Kidney capillary endothelial cell (primary cell): ENCODE data around the gene LAMTOR4.
A peak's percentile ranks its signal among the peaks of the same experiment; 100 is the strongest.

Source experiments
- DNase-seq: peaks from one replicate; pipeline ENCODE4 v3.0.0-alpha.2; 2018; ENCODE audit warnings: low spot score

The LAMTOR4 gene

GRCh38 chr7:100148559-100149328, at the start of gene LAMTOR4:
Gene LAMTOR4, plus strand, starts transcription at chr7:100148918. Its CDS starts 55 bp downstream, at chr7:100148973.
- peak; percentile 97 for DNase-seq

GRCh38 chr7:100099452-100099851, 49.3 kb upstream of the LAMTOR4 start:
- DNase-seq = no peak

- DNase-seq = peak; percentile 90
Measured at GRCh38 chr7:100100420-100101015, 48.2 kb upstream of the LAMTOR4 start.

- peak; percentile 97 for DNase-seq
Measured at GRCh38 chr7:100101016-100101862, 47.5 kb upstream of the LAMTOR4 start, which contains the start of the genes AP4M1 and MCM7. Gene AP4M1, plus strand, starts transcription at chr7:100101643. Its CDS starts 72 bp downstream, at chr7:100101715. Gene MCM7, minus strand, starts transcription at chr7:100101397. Its CDS starts 103 bp downstream, at chr7:100101294.

- DNase-seq = no peak
Measured at GRCh38 chr7:100102950-100103840, 45.5 kb upstream of the LAMTOR4 start.

GRCh38 chr7:100105534-100105933, 43.2 kb upstream of the LAMTOR4 start:
- no peak for DNase-seq

GRCh38 chr7:100106633-100107032, 42.1 kb upstream of the LAMTOR4 start:
- DNase-seq = no peak

- no peak for DNase-seq
Measured at GRCh38 chr7:100107125-100107737, 41.5 kb upstream of the LAMTOR4 start.

GRCh38 chr7:100107890-100108289, 40.8 kb upstream of the LAMTOR4 start:
- DNase-seq = no peak

- DNase-seq = no peak
Measured at GRCh38 chr7:100109521-100110163, 39.1 kb upstream of the LAMTOR4 start.

GRCh38 chr7:100111156-100111555, 37.6 kb upstream of the LAMTOR4 start:
- DNase-seq = no peak

GRCh38 chr7:100111914-100112313, 36.8 kb upstream of the LAMTOR4 start:
- DNase-seq = no peak

GRCh38 chr7:100115026-100115425, 33.7 kb upstream of the LAMTOR4 start:
- no peak for DNase-seq

- DNase-seq = no peak
Measured at GRCh38 chr7:100118388-100119071, 30.2 kb upstream of the LAMTOR4 start.

- peak; percentile 97 for DNase-seq
Measured at GRCh38 chr7:100119072-100119969, 29.4 kb upstream of the LAMTOR4 start, which contains the start of the genes CNPY4 and TAF6. Gene CNPY4, plus strand, starts transcription at chr7:100119634. Its CDS starts 111 bp downstream, at chr7:100119745. Gene TAF6, minus strand, starts transcription at chr7:100119358. Its CDS starts 5,149 bp downstream, at chr7:100114209.

- peak; percentile 68 for DNase-seq
Measured at GRCh38 chr7:100119970-100120732, 28.6 kb upstream of the LAMTOR4 start.

- DNase-seq = no peak
Measured at GRCh38 chr7:100120733-100121036, 28.0 kb upstream of the LAMTOR4 start.

- no peak for DNase-seq
Measured at GRCh38 chr7:100122067-100122466, 26.7 kb upstream of the LAMTOR4 start.
